GM23338 (cell line): ENCODE data around the gene DNAJB6. TPM values are rescaled to one million over a fixed set of nuclear protein-coding genes. Genes with fewer than 3 reads are reported as not detected.

Experiments
- ATAC-seq: fragments of 200-7000 bp; cut with Tn5 transposase; 3 replicates; pipeline ENCODE4 v1.9.1; 2020
- DNase-seq: peaks from one replicate; pipeline ENCODE4 v3.0.0-alpha.2; 2015; ENCODE audit warnings: low spot score
- H2AFZ ChIP-seq: fragments of 200-600 bp; sonication (generic); 2 replicates; pipeline ENCODE4 v1.8.0; 2016; ENCODE audit warnings: antibody characterized with exemption, mild to moderate bottlenecking, moderate library complexity
- H3F3A ChIP-seq: fragments of 200-600 bp; sonication (generic); replicated peaks from 2 replicates; pipeline ENCODE4 v1.8.0; 2017; ENCODE audit warnings: antibody characterized with exemption, mixed run types, low read depth
- H3K27ac ChIP-seq: fragments of 200-600 bp; sonication (generic); 2 replicates; pipeline ENCODE4 v1.6.1; 2016; ENCODE audit warnings: low read depth
- H3K27me3 ChIP-seq: fragments of 200-600 bp; sonication (generic); 2 replicates; pipeline ENCODE4 v1.8.0; 2016; ENCODE audit warnings: mild to moderate bottlenecking, mixed run types, moderate library complexity; ENCODE audit not compliant: insufficient read depth
- H3K36me3 ChIP-seq: fragments of 200-600 bp; sonication (generic); 2 replicates; pipeline ENCODE4 v1.8.0; 2016; ENCODE audit warnings: mild to moderate bottlenecking; ENCODE audit not compliant: insufficient read depth
- H3K4me1 ChIP-seq: fragments of 200-600 bp; sonication (generic); 2 replicates; pipeline ENCODE4 v1.8.0; 2016; ENCODE audit warnings: mild to moderate bottlenecking, moderate library complexity; ENCODE audit not compliant: insufficient read depth
- H3K4me2 ChIP-seq: fragments of 200-600 bp; sonication (generic); 2 replicates; pipeline ENCODE4 v1.7.1; 2017; ENCODE audit warnings: mixed run types
- H3K4me3 ChIP-seq: fragments of 200-600 bp; sonication (generic); 2 replicates; pipeline ENCODE4 v1.6.1; 2016; ENCODE audit warnings: mixed run types
- H3K79me2 ChIP-seq: fragments of 200-600 bp; sonication (generic); replicated peaks from 2 replicates; pipeline ENCODE4 v1.8.0; 2017; ENCODE audit warnings: mild to moderate bottlenecking; ENCODE audit not compliant: insufficient read depth
- H3K9me2 ChIP-seq: fragments of 200-600 bp; sonication (generic); 2 replicates; pipeline ENCODE4 v1.8.0; 2017; ENCODE audit not compliant: insufficient read depth
- H4K20me1 ChIP-seq: fragments of 200-600 bp; sonication (generic); replicated peaks from 2 replicates; pipeline ENCODE4 v1.8.0; 2017; ENCODE audit warnings: mild to moderate bottlenecking; ENCODE audit not compliant: insufficient read depth
- H3K27ac Mint-ChIP-seq: 2 replicates; pipeline ENCODE4 v1.8.0; 2020; ENCODE audit warnings: inconsistent platforms, mild to moderate bottlenecking, moderate library complexity, mixed read lengths
- H3K27me3 Mint-ChIP-seq: 3 replicates; pipeline ENCODE4 v1.8.0; 2022; ENCODE audit warnings: low read depth, mild to moderate bottlenecking, moderate library complexity, mixed read lengths, inconsistent platforms; ENCODE audit not compliant: insufficient read depth, poor library complexity
- H3K36me3 Mint-ChIP-seq: 3 replicates; pipeline ENCODE4 v1.8.0; 2021; ENCODE audit warnings: low read depth, mild to moderate bottlenecking, inconsistent platforms, moderate library complexity, mixed read lengths
- H3K4me1 Mint-ChIP-seq: 3 replicates; pipeline ENCODE4 v1.8.0; 2020; ENCODE audit warnings: mild to moderate bottlenecking, inconsistent platforms, mixed read lengths
- H3K4me3 Mint-ChIP-seq: 3 replicates; pipeline ENCODE4 v1.8.0; 2021; ENCODE audit warnings: moderate library complexity, mild to moderate bottlenecking, inconsistent platforms, mixed read lengths
- H3K9me3 Mint-ChIP-seq: 3 replicates; pipeline ENCODE4 v1.8.0; 2020; ENCODE audit warnings: moderate library complexity, mild to moderate bottlenecking, inconsistent platforms, mixed read lengths
- CREB1 ChIP-seq: fragments of 250-450 bp; sonication (Bioruptor Pico); IDR thresholded peaks from 2 replicates; pipeline ENCODE4 v1.5.0; 2020; ENCODE audit warnings: low read depth, mild to moderate bottlenecking, moderate library complexity
- CTCF ChIP-seq, 2 experiments: fragments of 200-600 bp in 1 of 2; sonication (generic) in 1 of 2; conservative IDR thresholded peaks; 2 replicates each; pipeline versions ENCODE4 v1.5.1 to v1.6.1; 2016 to 2017; ENCODE audit warnings: antibody characterized with exemption in 2 of 2, low read depth in 2 of 2, mild to moderate bottlenecking in 2 of 2, moderate library complexity in 1 of 2
- ETS1 ChIP-seq: IDR thresholded peaks from 2 replicates; pipeline ENCODE4 v1.6.1; 2016; ENCODE audit warnings: antibody characterized with exemption
- EZH2 ChIP-seq: fragments of 200-600 bp; sonication (generic); IDR thresholded peaks from one replicate; pipeline ENCODE4 v1.8.0; 2017; ENCODE audit warnings: antibody characterized with exemption, mild to moderate bottlenecking, low read depth; ENCODE audit not compliant: unreplicated experiment
- EZH2phosphoT487 ChIP-seq: fragments of 200-600 bp; sonication (generic); IDR thresholded peaks from one replicate; pipeline ENCODE4 v1.8.1; 2018; ENCODE audit warnings: antibody characterized with exemption; ENCODE audit not compliant: unreplicated experiment
- JUNB ChIP-seq: IDR thresholded peaks from one replicate; pipeline ENCODE4 v1.6.1; 2016; ENCODE audit warnings: antibody characterized with exemption; ENCODE audit not compliant: unreplicated experiment
- NANOG ChIP-seq: IDR thresholded peaks from 2 replicates; pipeline ENCODE4 v1.6.1; 2016; ENCODE audit warnings: antibody characterized with exemption, borderline replicate concordance
- POLR2AphosphoS5 ChIP-seq: IDR thresholded peaks from 2 replicates; pipeline ENCODE4 v1.6.1; 2016; ENCODE audit warnings: antibody characterized with exemption, low read depth
- REST ChIP-seq: IDR thresholded peaks from one replicate; pipeline ENCODE4 v1.6.1; 2018; ENCODE audit warnings: antibody characterized with exemption; ENCODE audit not compliant: unreplicated experiment
- STAT1 ChIP-seq: IDR thresholded peaks from one replicate; pipeline ENCODE4 v1.6.1; 2016; ENCODE audit warnings: antibody characterized with exemption; ENCODE audit not compliant: unreplicated experiment
- ZNF114 ChIP-seq: fragments of 250-450 bp; sonication (Bioruptor Pico); IDR thresholded peaks from 2 replicates; pipeline ENCODE4 v1.5.0; 2020; ENCODE audit warnings: mild to moderate bottlenecking, moderate library complexity
- ZNF331 ChIP-seq: fragments of 250-450 bp; sonication (Bioruptor Pico); IDR thresholded peaks from 2 replicates; pipeline ENCODE4 v1.5.0; 2020; ENCODE audit warnings: low read depth, mild to moderate bottlenecking, moderate library complexity
- ZNF462 ChIP-seq: fragments of 250-450 bp; sonication (Bioruptor Pico); IDR thresholded peaks from 2 replicates; pipeline ENCODE4 v1.5.0; 2020; ENCODE audit warnings: mild to moderate bottlenecking, moderate library complexity
- polyA plus RNA-seq: library from polyadenylated mRNA; unstranded; fragments of >200 nt; fragmentation: Nextera tagmentation; extraction: Ambion mirVana; gene quantifications from 2 replicates; pipeline ENCODE4 v1.2.1, GENCODE V29; 2016
- total RNA-seq: library from RNA; depleted of rRNA; stranded (reverse); fragments of >200 nt; shearing (Covaris generic); gene quantifications from 2 replicates; pipeline ENCODE4 v1.2.3, GENCODE V29; 2014

Gene DNAJB6
- total and polyA plus RNA-seq, 2 experiments from 2014 or later, result 308 to 322 TPM

GRCh38 chr7:157441023-157441399, 104.2 kb downstream of the DNAJB6 start:
- H3K4me1 Mint-ChIP-seq, result no peaks in the 10 kb centered on the region; the same call in 2 of the 3 replicates
- Histone ChIP-seq H3K27me3 (no peaks in the 10 kb centered on the region), H3K36me3 (no peaks in the 10 kb centered on the region), H3K79me2 (no peaks in the 10 kb centered on the region), H3K9me2 (no peaks in the 10 kb centered on the region), H3K4me3 (no peak overlapping the region), H4K20me1 (no peaks in the 10 kb centered on the region), H3K4me2 (no peak overlapping the region), H2AFZ (no peak overlapping the region), H3K4me1 (no peaks in the 10 kb centered on the region), H3F3A (no peaks in the 10 kb centered on the region), H3K27ac (no peak overlapping the region)
- no peak overlapping the region for H3K27ac Mint-ChIP-seq
- peaks cover 15% of the 10 kb centered on the region for H3K27me3 Mint-ChIP-seq
- H3K36me3 Mint-ChIP-seq, result peaks cover 30% of the 10 kb centered on the region
- DNase-seq, result no peak
- H3K9me3 Mint-ChIP-seq, result peaks cover 84% of the 10 kb centered on the region
- TF ChIP-seq ETS1 (no peak), NANOG (no peak), JUNB (no peak), CTCF (conservative IDR thresholded peaks at IDR 0.05; ENCODE audit: low read depth in 2 of 2) (no peak), CREB1 (CRISPR knock-in tag) (no peak), ZNF462 (CRISPR knock-in tag) (no peak), EZH2phosphoT487 (no peak), POLR2AphosphoS5 (no peak), STAT1 (no peak), ZNF331 (CRISPR knock-in tag) (no peak), REST (no peak), EZH2 (no peak), ZNF114 (CRISPR knock-in tag) (no peak)
- H3K4me3 Mint-ChIP-seq, result no peak overlapping the region
- ATAC-seq, result no peak
